GM21381 (cell line): ENCODE data around the gene FGFRL1.
"Not testable (repeated sequence)": the region's sequence is repeated elsewhere in the genome, so short reads cannot be mapped to it uniquely, and the experiment has no call there.

Experiments
- ATAC-seq: cut with Tn5 transposase; IDR thresholded peaks from one replicate; pipeline ENCODE4 v1.9.1; 2021; ENCODE audit warnings: mild to moderate bottlenecking, moderate library complexity; ENCODE audit not compliant: unreplicated experiment

FGFRL1 gene

GRCh38 chr4:1048773-1049590, 37.6 kb downstream of the FGFRL1 start:
- ATAC-seq: no peak

- no peak for ATAC-seq
Measured at GRCh38 chr4:1049591-1049905, 38.1 kb downstream of the FGFRL1 start.

- ATAC-seq: no peak
Measured at GRCh38 chr4:1050486-1051213, 39.2 kb downstream of the FGFRL1 start.

- ATAC-seq: no peak
Measured at GRCh38 chr4:1051472-1051871, 40.0 kb downstream of the FGFRL1 start.

GRCh38 chr4:1052231-1052671, 40.8 kb downstream of the FGFRL1 start:
- no peak for ATAC-seq

- ATAC-seq: no peak
Measured at GRCh38 chr4:1053080-1053661, 41.7 kb downstream of the FGFRL1 start.

- not testable (repeated sequence) for ATAC-seq
Measured at GRCh38 chr4:1053891-1054290, 42.5 kb downstream of the FGFRL1 start.

- ATAC-seq: not testable (repeated sequence)
Measured at GRCh38 chr4:1054696-1055242, 43.3 kb downstream of the FGFRL1 start.

- not testable (repeated sequence) for ATAC-seq
Measured at GRCh38 chr4:1055243-1055701, 43.8 kb downstream of the FGFRL1 start.

GRCh38 chr4:1055721-1056590, 44.5 kb downstream of the FGFRL1 start:
- no peak for ATAC-seq

- ATAC-seq: no peak
Measured at GRCh38 chr4:1056671-1057402, 45.4 kb downstream of the FGFRL1 start.

- ATAC-seq: no peak
Measured at GRCh38 chr4:1057403-1057745, 45.9 kb downstream of the FGFRL1 start.

GRCh38 chr4:1058198-1058996, 47.0 kb downstream of the FGFRL1 start:
- ATAC-seq: no peak

GRCh38 chr4:1058997-1059665, 47.7 kb downstream of the FGFRL1 start:
- no peak for ATAC-seq

- ATAC-seq: no peak
Measured at GRCh38 chr4:1060121-1060520, 48.7 kb downstream of the FGFRL1 start.

- no peak for ATAC-seq
Measured at GRCh38 chr4:1060621-1061020, 49.2 kb downstream of the FGFRL1 start.

- no peak for ATAC-seq
Measured at GRCh38 chr4:1061056-1061700, 49.8 kb downstream of the FGFRL1 start.

GRCh38 chr4:1061760-1062159, 50.3 kb downstream of the FGFRL1 start:
- no peak for ATAC-seq
